ENCODE data around the gene C11orf58. TPM values are rescaled to one million over a fixed set of nuclear protein-coding genes. Genes with fewer than 3 reads are reported as not detected.

C11orf58 gene
- 177 and 227 TPM in 2 replicates for total RNA-seq

- peak; percentile 94 for DNase-seq (ENCODE audit: low read depth)
Measured at GRCh38 chr11:16738193-16738946, at the start of gene C11orf58. TSS of gene C11orf58 (plus strand) at chr11:16738647. CDS start at chr11:16738779, 132 bp downstream.

- peak; percentile 54 for DNase-seq (ENCODE audit: low read depth)
Measured at GRCh38 chr11:16690086-16690485, 48.4 kb upstream of the C11orf58 start.

- DNase-seq (ENCODE audit: low read depth) = no peak
Measured at GRCh38 chr11:16703795-16704194, 34.7 kb upstream of the C11orf58 start.

DNA sequence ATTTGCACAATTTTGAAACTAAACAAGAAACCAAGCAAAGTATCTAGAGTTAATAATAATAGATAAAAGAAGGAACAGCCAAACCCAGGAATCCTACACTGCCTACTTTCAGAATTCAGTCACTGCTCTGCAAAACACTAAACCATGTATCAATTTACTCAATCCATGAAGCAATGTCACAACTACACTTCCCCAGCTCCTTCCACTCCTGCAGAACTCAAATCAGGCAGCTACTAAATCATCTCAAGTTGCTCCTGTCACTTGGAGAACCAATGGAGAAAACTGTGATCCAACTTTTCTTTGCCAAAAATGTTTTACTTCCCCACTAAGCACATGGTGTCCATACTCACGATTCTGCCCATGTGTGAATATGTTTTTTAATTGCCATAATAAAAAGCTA, 24.9 kb upstream of the C11orf58 start:
- no peak for DNase-seq (ENCODE audit: low read depth)

DNA sequence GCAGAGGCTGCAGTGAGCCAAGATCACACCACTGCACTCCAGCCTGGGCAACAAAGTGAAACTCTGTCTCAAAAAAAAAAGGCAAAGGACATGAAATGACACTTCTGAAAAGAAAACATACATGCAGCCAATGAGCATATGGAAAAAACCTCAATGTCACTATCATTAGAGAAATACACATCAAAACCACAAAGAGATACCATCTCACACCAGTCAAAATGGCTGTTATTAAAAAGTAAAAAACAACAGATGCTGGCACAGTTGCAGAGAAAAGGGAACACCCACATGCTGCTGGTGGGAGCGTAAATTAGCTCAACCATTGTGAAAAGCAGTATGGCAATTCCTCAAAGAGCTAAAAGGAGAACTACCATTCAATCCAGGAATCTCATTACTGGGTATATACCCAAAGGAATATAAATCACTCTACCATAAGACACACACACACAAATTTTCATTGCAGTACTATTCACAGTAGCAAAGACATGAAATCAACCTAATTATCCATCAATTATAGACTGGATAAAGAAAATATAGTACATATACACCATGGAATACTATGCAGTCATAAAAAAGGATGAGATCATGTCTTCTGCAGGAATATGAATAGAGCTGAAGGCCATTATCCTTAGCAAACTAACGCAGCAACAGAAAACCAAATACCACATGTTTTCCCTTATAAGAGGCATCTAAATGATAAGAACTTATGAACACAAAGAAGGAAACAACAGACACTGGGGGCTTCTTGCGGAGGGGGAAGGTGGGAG, 15.7 kb upstream of the C11orf58 start:
- no peak for DNase-seq (ENCODE audit: low read depth)

- no peak for DNase-seq (ENCODE audit: low read depth)
Measured at GRCh38 chr11:16727806-16728205, 10.6 kb upstream of the C11orf58 start.

- DNase-seq (ENCODE audit: low read depth) = no peak
Measured at GRCh38 chr11:16737818-16738192, 642 bp upstream of the C11orf58 start.

- peak; percentile 34 for DNase-seq (ENCODE audit: low read depth)
Measured at GRCh38 chr11:16738947-16739815, 734 bp downstream of the C11orf58 start.

- DNase-seq (ENCODE audit: low read depth) = no peak
Measured at GRCh38 chr11:16741473-16741872, 3.0 kb downstream of the C11orf58 start.

DNA sequence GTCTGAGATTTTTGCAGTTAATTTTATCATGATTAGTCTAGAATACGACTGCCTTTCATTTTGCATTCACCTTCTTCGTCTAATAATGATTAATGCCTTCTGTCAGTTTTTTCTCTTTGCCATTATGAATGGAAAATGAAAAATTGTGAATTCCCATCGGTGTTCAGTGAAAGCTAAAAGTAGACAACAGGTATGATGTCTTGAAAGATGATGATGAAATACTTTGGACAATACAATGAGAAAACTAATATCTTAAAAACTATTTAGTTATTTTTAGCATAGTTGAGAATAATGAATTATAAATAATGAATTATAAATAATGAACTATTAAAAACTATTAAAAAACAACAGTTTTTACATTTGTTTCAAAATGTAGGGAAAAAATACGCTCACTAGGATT, 5.0 kb downstream of the C11orf58 start:
- no peak for DNase-seq (ENCODE audit: low read depth)

- no peak for DNase-seq (ENCODE audit: low read depth)
Measured at GRCh38 chr11:16744128-16744725, 5.8 kb downstream of the C11orf58 start.

GRCh38 chr11:16745950-16746605, 7.6 kb downstream of the C11orf58 start:
- no peak for DNase-seq (ENCODE audit: low read depth)

DNA sequence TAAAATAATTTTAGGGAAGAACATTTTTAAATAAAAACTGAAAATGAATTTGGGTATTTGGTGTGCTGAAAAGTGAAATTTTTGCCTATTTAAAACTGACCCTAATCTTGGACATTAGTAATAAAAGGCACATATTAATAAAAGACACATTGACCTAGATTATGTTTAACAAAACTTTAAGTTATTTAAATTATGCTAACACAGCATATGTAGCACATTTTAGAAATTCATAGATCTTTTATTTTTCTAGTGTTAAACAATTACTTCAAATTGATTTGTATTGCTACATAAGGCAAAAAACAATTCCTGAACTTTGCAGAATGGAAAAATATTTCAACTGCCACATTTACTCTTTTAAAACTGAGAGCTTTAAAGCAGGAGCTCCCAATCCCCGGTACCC, 10.6 kb downstream of the C11orf58 start:
- no peak for DNase-seq (ENCODE audit: low read depth)

GRCh38 chr11:16749666-16750065, 11.2 kb downstream of the C11orf58 start:
- no peak for DNase-seq (ENCODE audit: low read depth)

GRCh38 chr11:16750417-16750816, 12.0 kb downstream of the C11orf58 start:
- no peak for DNase-seq (ENCODE audit: low read depth)

- DNase-seq (ENCODE audit: low read depth) = no peak
Measured at GRCh38 chr11:16758382-16759024, 20.1 kb downstream of the C11orf58 start.

DNA sequence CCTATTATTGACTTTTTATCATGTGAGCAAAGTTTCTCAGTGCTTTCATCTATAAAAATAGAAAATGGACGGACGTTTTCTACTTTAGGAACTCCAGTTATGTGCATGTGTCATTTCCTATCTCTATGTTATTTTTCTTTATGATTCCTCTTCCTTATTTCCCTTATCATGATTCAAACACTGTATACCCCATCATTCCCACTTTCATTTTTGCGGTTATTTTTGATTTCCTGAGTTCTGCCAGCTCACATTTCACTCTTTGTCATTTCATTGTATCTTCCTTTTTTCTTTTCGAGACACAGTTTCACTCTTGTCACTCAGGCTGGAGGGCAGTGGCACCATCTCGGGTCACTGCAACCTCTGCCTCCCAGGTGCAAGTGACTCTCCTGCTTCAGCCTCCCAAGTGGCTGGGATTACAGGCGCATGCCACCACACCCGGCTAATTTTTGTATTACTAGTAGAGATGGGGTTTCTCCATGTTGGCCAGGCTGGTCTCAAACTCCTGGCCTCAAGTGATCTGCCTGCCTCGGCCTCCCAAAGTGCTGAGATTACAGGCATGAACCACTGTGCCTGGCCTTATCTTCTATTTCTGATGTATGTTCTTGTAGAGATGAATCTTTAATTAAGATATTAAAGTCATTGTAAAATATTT, 21.5 kb downstream of the C11orf58 start:
- no peak for DNase-seq (ENCODE audit: low read depth)

DNA sequence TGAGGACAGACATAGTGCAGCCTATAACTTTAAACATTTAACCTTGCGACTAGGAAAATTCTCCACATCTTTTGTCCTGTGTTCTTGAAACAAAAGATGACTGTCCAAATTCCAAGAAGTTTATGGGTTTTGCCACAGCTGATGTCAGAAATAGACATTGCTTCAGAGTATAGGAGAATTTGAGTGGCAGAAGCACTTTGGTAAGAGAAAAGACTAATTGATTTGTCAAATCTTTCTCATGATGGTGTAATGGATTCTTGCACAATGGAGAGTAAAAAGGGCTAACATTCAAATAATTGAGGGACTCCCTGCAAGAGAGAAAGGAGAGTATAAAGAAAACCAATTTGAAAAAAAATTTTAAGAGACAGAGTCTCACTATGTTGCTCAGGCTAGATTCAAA, 25.3 kb downstream of the C11orf58 start:
- peak; percentile 15 for DNase-seq (ENCODE audit: low read depth)

DNA sequence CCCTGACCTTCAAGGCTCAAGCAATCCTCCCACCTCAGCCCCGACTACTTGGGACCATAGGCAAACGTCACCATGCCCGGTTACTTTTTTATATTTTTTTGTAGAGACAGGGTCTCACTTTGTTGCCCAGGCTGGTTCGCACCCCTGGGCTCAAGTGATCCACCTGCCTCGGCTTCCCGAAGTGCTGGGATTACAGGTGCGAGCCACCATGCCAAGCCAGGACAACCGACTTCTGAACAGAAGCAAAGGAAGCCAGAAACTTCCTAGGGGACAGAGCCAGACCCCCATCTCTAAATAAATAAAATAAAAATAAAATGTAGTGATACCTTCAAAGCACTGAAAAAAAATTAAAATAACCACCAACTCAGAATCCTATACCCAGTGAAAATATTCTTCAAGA, 26.4 kb downstream of the C11orf58 start:
- DNase-seq (ENCODE audit: low read depth) = no peak

- DNase-seq (ENCODE audit: low read depth) = no peak
Measured at GRCh38 chr11:16767137-16767536, 28.7 kb downstream of the C11orf58 start.
